ENCODE data around the gene IRF6.

The IRF6 gene

GRCh38 chr1:209815931-209816341, 10.0 kb upstream of the IRF6 start:
- DNase-seq (ENCODE audit: low read depth): no peak
- H3K4me3 ChIP-seq (ENCODE audit: low read depth, low read length): no peak overlapping the region
- TF ChIP-seq CTCF (IDR thresholded peaks at IDR 0.05; ENCODE audit: control insufficient read depth, extremely low read depth, insufficient read depth): no peak

- no peak overlapping the region for H3K4me3 ChIP-seq (ENCODE audit: low read depth, low read length)
- TF ChIP-seq CTCF (IDR thresholded peaks at IDR 0.05; ENCODE audit: control insufficient read depth, extremely low read depth, insufficient read depth): no peak
- no peak for DNase-seq (ENCODE audit: low read depth)
Measured at GRCh38 chr1:209815490-209815889, 9.5 kb upstream of the IRF6 start.

GRCh38 chr1:209813902-209814301, 8.0 kb upstream of the IRF6 start:
- TF ChIP-seq CTCF (IDR thresholded peaks at IDR 0.05; ENCODE audit: control insufficient read depth, extremely low read depth, insufficient read depth): no peak
- no peak overlapping the region for H3K4me3 ChIP-seq (ENCODE audit: low read depth, low read length)
- no peak for DNase-seq (ENCODE audit: low read depth)

- no peak for DNase-seq (ENCODE audit: low read depth)
- H3K4me3 ChIP-seq (ENCODE audit: low read depth, low read length): no peak overlapping the region
- no peak for TF ChIP-seq CTCF (IDR thresholded peaks at IDR 0.05; ENCODE audit: control insufficient read depth, extremely low read depth, insufficient read depth)
Measured at GRCh38 chr1:209810783-209811182, 4.8 kb upstream of the IRF6 start.

- no peak for TF ChIP-seq CTCF (IDR thresholded peaks at IDR 0.05; ENCODE audit: control insufficient read depth, extremely low read depth, insufficient read depth)
- no peak overlapping the region for H3K4me3 ChIP-seq (ENCODE audit: low read depth, low read length)
- DNase-seq (ENCODE audit: low read depth): no peak
Measured at GRCh38 chr1:209809611-209810010, 3.7 kb upstream of the IRF6 start.

- no peak overlapping the region for H3K4me3 ChIP-seq (ENCODE audit: low read depth, low read length)
- DNase-seq (ENCODE audit: low read depth): no peak
- TF ChIP-seq CTCF (IDR thresholded peaks at IDR 0.05; ENCODE audit: control insufficient read depth, extremely low read depth, insufficient read depth): no peak
Measured at GRCh38 chr1:209808059-209808581, 2.2 kb upstream of the IRF6 start.

GRCh38 chr1:209807509-209807908, 1.6 kb upstream of the IRF6 start:
- TF ChIP-seq CTCF (IDR thresholded peaks at IDR 0.05; ENCODE audit: control insufficient read depth, extremely low read depth, insufficient read depth): no peak
- H3K4me3 ChIP-seq (ENCODE audit: low read depth, low read length): no peak overlapping the region
- no peak for DNase-seq (ENCODE audit: low read depth)

All from LNCaP clone FGC (cell line).